Measurements from ENCODE around the gene SLC13A2. TPM values are rescaled to one million over a fixed set of nuclear protein-coding genes. Genes with fewer than 3 reads are reported as not detected.

Gene SLC13A2
- total RNA-seq, 3 donors from 2014 or later (not counting 1 experiment from before 2014, with no cell fraction given), result not detected

DNA sequence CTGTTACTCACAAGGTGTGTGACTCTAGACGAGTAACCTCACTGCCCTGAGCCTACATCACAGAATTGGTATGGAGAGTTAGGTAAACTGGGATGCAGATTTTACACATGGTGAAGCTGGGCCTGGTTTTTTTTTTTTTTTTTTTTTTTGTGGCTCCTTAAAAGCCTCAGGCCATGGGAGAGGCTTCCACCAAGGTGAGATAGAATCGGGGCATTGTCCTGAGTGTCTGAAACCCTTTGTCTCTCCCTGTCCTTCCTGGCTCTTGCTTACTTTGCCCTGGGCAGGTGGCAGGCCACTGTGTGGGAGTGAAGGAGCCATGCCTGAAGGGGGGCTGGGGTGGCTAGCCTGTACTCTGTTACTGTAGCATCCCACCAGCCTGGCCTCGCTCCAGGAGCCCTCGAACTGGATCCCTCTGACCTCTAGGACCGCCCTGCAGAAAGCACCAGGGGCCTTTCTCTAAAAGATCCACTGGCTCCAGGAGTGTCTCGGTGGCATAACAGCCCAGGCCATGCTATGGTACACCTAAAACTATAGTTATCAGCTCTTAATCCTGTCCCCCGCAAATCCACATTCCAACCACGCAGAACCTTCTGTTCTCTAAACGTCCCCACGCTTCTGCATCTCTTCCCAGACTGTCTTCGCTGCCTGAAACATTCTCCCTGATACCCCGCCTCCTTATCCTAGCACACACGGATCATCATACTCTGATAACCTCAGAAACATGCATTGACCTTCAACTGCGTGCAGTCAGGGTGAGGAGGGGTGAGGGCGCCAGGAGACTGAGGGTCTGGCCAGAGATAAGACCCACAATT, 1.7 kb upstream of the SLC13A2 start:
- no peaks in the 10 kb centered on the region for H3K36me3 Mint-ChIP-seq
- intact Hi-C loops (cut with micrococcal nuclease), result no loop called here

DNA sequence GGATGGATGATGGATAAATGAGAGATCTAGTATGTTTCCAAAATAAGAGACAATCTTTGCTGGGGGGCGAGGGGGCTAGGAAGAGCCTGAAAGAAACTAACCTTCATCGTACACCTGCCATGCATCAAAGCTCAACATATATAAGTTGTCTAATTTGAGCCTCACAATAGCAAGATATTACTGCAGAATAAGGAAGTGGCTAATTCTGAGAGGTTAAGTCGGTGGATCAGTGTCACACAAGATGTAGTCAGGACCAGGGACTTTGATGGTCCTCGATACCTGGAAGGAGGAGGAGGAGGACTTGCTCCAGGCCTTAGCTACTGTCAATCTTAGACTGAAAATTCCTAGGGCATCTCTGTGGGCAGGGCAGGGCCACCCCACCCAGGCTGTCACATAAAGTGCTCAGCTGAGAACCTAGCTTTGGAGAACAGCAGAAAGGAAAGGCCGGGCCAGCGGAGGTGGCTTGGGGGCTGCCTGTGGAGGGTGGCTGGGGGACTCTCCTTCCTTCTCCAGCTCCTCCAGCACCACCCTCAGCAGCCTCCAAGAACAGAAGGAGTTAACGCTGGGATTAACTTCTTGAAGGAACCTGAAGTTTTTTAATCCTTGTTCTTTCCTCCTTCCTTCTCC, 460 bp upstream of the SLC13A2 start:
- Mint-ChIP-seq H3K27me3 (ENCODE audit: low read depth in 2 of 2) (peaks cover 0 to 8% of the 10 kb centered on the region in 2 donors), H3K4me3 (no peak overlapping the region)
- ATAC-seq, result no peak

More for the DNA sequence above, 1.7 kb upstream of the SLC13A2 start:
- H3K27ac Mint-ChIP-seq, result no peak overlapping the region
- H3K9me3 Mint-ChIP-seq, result no peaks in the 10 kb centered on the region
- WGBS (ENCODE audit: insufficient coverage), result 93% methylated on average over 15 of the region's 15 CpGs
- Histone ChIP-seq H3K4me3 (ENCODE audit: low read length) (no peak overlapping the region), H3K27ac (ENCODE audit: low read length) (no peak overlapping the region), H3K9me3 (ENCODE audit: control insufficient read depth, insufficient read depth, low read length) (no peaks in the 10 kb centered on the region), H3K36me3 (ENCODE audit: control insufficient read depth, insufficient read depth, low read length) (no peaks in the 10 kb centered on the region), H3K4me1 (ENCODE audit: control insufficient read depth, insufficient read depth, low read length) (no peaks in the 10 kb centered on the region), H3K27me3 (ENCODE audit: control insufficient read depth, insufficient read depth, low read length) (no peaks in the 10 kb centered on the region)
- H3K27me3 Mint-ChIP-seq (ENCODE audit: low read depth in 2 of 2), result peaks cover 5 to 8% of the 10 kb centered on the region in 2 donors
- no peak for DNase-seq
- H3K4me3 Mint-ChIP-seq, result no peak overlapping the region
- TF ChIP-seq, protein P1, sequence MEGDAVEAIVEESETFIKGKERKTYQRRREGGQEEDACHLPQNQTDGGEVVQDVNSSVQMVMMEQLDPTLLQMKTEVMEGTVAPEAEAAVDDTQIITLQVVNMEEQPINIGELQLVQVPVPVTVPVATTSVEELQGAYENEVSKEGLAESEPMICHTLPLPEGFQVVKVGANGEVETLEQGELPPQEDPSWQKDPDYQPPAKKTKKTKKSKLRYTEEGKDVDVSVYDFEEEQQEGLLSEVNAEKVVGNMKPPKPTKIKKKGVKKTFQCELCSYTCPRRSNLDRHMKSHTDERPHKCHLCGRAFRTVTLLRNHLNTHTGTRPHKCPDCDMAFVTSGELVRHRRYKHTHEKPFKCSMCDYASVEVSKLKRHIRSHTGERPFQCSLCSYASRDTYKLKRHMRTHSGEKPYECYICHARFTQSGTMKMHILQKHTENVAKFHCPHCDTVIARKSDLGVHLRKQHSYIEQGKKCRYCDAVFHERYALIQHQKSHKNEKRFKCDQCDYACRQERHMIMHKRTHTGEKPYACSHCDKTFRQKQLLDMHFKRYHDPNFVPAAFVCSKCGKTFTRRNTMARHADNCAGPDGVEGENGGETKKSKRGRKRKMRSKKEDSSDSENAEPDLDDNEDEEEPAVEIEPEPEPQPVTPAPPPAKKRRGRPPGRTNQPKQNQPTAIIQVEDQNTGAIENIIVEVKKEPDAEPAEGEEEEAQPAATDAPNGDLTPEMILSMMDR (IDR thresholded peaks at IDR 0.05), result no peak
- no peak for ATAC-seq
- H3K4me1 Mint-ChIP-seq, result peaks cover 0 to 11% of the 10 kb centered on the region in 2 donors

DNA sequence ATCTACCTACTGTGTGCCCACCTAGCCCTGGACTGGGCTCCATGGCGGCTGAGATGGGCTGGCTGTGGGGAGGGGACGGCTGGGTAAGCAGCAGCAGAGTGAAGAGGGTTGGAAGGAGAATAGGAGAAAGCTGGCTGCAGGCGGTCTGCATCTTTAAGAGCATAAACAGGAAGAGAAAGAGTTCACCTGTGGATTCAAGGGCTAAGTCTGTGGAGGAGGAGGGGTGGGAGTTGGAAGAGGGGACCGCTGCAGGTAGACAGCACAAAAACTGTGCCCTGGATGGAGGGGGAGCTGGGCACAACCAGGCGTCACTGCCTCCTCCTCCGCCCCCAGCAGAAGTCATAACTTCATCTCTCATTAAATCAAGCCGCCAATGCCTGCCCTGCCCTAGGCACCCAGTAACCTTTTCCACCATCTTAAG, 677 bp downstream of the SLC13A2 start:
- no peaks in the 10 kb centered on the region for H3K4me1 ChIP-seq (ENCODE audit: control insufficient read depth, insufficient read depth, low read length)
- ATAC-seq (no peak), DNase-seq (no peak)
- H3K27me3 ChIP-seq (ENCODE audit: control insufficient read depth, insufficient read depth, low read length), result no peaks in the 10 kb centered on the region
- H3K27ac ChIP-seq (ENCODE audit: low read length), result no peak overlapping the region
- H3K27ac Mint-ChIP-seq, result no peak overlapping the region
- H3K27me3 Mint-ChIP-seq (ENCODE audit: low read depth in 2 of 2), result peaks cover 0 to 8% of the 10 kb centered on the region in 2 donors
- H3K4me3 Mint-ChIP-seq, result no peak overlapping the region
- H3K36me3 Mint-ChIP-seq, result no peaks in the 10 kb centered on the region
- no peak overlapping the region for H3K4me3 ChIP-seq (ENCODE audit: low read length)
- no peaks in the 10 kb centered on the region for H3K9me3 ChIP-seq (ENCODE audit: control insufficient read depth, insufficient read depth, low read length)
- intact Hi-C loops (cut with micrococcal nuclease), result no loop called here
- TF ChIP-seq, protein P1 (IDR thresholded peaks at IDR 0.05), result no peak
- H3K4me1 Mint-ChIP-seq, result peaks cover 0 to 11% of the 10 kb centered on the region in 2 donors
- no peaks in the 10 kb centered on the region for H3K36me3 ChIP-seq (ENCODE audit: control insufficient read depth, insufficient read depth, low read length)
- H3K9me3 Mint-ChIP-seq, result no peaks in the 10 kb centered on the region
- WGBS (ENCODE audit: insufficient coverage), result 87% methylated on average over 4 of the region's 7 CpGs

More for the DNA sequence above, 460 bp upstream of the SLC13A2 start:
- no peaks in the 10 kb centered on the region for H3K4me1 ChIP-seq (ENCODE audit: control insufficient read depth, insufficient read depth, low read length)
- DNase-seq, result no peak
- Mint-ChIP-seq H3K9me3 (no peaks in the 10 kb centered on the region), H3K36me3 (no peaks in the 10 kb centered on the region), H3K27ac (no peak overlapping the region), H3K4me1 (peaks cover 0 to 11% of the 10 kb centered on the region in 2 donors)
- H3K36me3 ChIP-seq (ENCODE audit: control insufficient read depth, insufficient read depth, low read length), result no peaks in the 10 kb centered on the region
- H3K9me3 ChIP-seq (ENCODE audit: control insufficient read depth, insufficient read depth, low read length), result no peaks in the 10 kb centered on the region
- 72% methylated on average over 3 of the region's 7 CpGs for whole genome bisulfite sequencing (ENCODE audit: insufficient coverage)
- H3K4me3 ChIP-seq (ENCODE audit: low read length), result no peak overlapping the region
- TF ChIP-seq, protein P1 (IDR thresholded peaks at IDR 0.05), result no peak
- H3K27ac ChIP-seq (ENCODE audit: low read length), result no peak overlapping the region
- intact Hi-C loops (cut with micrococcal nuclease), result no loop called here
- H3K27me3 ChIP-seq (ENCODE audit: control insufficient read depth, insufficient read depth, low read length), result no peaks in the 10 kb centered on the region

Measured in natural killer cell (primary cell).